OCI-LY1 (cell line): Measurements from ENCODE around the gene MXRA7.

ENCODE experiments used
- EZH2 ChIP-seq: fragments of 200-600 bp; sonication (generic), shearing (Covaris generic); IDR thresholded peaks from 2 replicates; pipeline ENCODE4 v1.8.0; 2017; ENCODE audit warnings: borderline replicate concordance, mixed run types, mild to moderate bottlenecking, antibody characterized with exemption, low read length, moderate library complexity, mixed read lengths
- TF ChIP-seq, protein P1 (sequence below): fragments of 200-600 bp; sonication (generic), shearing (Covaris generic); IDR thresholded peaks from 2 replicates; pipeline ENCODE4 v1.5.1; 2017; ENCODE audit warnings: mild to moderate bottlenecking, antibody characterized with exemption, low read length, moderate library complexity, mixed read lengths

DNA sequence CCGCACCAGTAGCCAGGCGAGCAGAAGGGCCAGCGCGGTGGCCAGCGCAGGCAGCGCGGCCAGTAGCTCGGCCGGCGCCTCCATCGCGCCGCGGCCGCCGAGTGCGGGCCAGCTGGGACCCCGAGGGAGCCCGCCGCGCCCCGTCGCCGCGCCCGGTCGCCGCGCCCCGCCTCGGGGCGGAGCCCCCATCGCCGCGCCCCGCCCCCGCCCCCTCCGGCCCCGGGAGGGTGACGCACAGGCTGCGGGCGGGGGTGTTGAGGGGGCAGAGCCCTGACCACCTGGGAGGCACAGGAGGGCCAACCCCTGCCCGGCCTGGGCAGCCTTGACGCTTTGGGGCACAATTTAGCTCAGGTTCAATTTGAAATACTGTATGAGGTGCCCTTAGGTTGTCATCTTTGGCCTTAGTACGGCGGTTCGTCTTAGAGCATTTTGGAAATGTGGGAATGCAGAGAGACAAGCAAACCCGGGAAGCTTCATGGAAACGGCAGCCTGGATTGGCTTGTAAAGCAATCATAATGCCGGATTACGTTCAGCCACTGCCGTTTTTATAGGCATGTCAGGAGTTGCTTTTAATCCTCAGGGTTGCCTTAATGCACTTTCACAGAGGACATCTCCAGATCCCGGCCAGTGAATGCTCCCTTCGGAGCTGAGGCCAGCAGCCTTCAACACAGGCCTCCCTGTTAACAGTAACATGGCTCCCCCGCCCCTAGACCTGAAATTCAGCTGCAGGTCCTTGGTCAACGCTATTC, at the start of gene MXRA7:
- no peak for TF ChIP-seq EZH2
- TF ChIP-seq, protein P1, sequence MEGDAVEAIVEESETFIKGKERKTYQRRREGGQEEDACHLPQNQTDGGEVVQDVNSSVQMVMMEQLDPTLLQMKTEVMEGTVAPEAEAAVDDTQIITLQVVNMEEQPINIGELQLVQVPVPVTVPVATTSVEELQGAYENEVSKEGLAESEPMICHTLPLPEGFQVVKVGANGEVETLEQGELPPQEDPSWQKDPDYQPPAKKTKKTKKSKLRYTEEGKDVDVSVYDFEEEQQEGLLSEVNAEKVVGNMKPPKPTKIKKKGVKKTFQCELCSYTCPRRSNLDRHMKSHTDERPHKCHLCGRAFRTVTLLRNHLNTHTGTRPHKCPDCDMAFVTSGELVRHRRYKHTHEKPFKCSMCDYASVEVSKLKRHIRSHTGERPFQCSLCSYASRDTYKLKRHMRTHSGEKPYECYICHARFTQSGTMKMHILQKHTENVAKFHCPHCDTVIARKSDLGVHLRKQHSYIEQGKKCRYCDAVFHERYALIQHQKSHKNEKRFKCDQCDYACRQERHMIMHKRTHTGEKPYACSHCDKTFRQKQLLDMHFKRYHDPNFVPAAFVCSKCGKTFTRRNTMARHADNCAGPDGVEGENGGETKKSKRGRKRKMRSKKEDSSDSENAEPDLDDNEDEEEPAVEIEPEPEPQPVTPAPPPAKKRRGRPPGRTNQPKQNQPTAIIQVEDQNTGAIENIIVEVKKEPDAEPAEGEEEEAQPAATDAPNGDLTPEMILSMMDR: no peak
